ES-I3 (cell line): ENCODE data around the gene P3H1.
"Not testable (repeated sequence)": the region's sequence is repeated elsewhere in the genome, so short reads cannot be mapped to it uniquely, and the experiment has no call there.

Experiments used
- H3K36me3 ChIP-seq: 2 replicates; pipeline ENCODE4 v1.6.1; 2013; ENCODE audit warnings: mild to moderate bottlenecking, low read length, control low read depth, moderate library complexity; ENCODE audit not compliant: insufficient read depth
- H3K4me1 ChIP-seq: 2 replicates; pipeline ENCODE4 v1.6.1; 2013; ENCODE audit warnings: mild to moderate bottlenecking, control low read depth, low read length; ENCODE audit not compliant: insufficient read depth
- H3K9ac ChIP-seq: 2 replicates; pipeline ENCODE4 v1.6.1; 2013; ENCODE audit warnings: low read depth, mild to moderate bottlenecking, low read length, moderate library complexity
- H3K9me3 ChIP-seq: 2 replicates; pipeline ENCODE4 v1.6.1; 2013; ENCODE audit warnings: mild to moderate bottlenecking, low read length, moderate library complexity; ENCODE audit not compliant: control insufficient read depth, insufficient read depth

Gene P3H1, protein sequence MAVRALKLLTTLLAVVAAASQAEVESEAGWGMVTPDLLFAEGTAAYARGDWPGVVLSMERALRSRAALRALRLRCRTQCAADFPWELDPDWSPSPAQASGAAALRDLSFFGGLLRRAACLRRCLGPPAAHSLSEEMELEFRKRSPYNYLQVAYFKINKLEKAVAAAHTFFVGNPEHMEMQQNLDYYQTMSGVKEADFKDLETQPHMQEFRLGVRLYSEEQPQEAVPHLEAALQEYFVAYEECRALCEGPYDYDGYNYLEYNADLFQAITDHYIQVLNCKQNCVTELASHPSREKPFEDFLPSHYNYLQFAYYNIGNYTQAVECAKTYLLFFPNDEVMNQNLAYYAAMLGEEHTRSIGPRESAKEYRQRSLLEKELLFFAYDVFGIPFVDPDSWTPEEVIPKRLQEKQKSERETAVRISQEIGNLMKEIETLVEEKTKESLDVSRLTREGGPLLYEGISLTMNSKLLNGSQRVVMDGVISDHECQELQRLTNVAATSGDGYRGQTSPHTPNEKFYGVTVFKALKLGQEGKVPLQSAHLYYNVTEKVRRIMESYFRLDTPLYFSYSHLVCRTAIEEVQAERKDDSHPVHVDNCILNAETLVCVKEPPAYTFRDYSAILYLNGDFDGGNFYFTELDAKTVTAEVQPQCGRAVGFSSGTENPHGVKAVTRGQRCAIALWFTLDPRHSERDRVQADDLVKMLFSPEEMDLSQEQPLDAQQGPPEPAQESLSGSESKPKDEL

DNA sequence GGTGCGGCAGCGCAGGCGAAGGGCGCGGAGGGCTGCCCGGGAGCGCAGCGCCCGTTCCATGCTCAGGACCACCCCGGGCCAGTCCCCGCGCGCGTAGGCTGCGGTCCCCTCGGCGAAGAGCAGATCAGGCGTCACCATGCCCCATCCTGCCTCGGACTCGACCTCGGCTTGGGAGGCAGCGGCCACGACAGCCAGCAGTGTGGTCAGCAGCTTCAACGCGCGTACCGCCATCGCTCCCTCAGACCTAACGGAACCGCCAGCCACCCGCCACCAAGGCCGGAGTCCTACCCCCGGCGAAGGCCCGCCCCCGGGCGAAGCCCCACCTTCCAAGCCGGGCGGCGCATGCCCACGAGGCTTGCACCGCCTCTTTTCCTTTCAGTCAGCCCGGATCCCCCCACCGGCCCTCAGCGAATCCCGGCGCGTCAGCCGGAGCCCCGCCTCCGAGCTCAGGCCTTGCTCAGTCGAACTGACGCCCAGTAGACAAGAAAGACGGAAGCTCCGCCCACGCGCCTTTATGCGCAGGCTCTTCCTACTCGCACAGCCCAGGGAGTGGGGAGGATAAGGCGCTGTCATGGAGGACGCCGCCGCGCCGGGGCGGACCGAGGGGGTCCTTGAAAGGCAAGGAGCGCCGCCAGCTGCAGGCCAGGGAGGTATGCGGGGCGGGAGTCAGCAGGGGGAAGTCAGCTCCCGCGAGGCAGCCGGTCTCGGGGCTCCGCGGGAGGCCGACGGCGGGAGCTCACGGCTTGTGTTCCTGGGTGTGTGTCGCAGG lies at the start of gene P3H1, which contains the start of gene C1orf50:
Gene P3H1, minus strand, starts transcription at position 288 of the 769 bp plus-strand sequence. Its CDS starts 57 bp downstream, at position 231.
Gene C1orf50, plus strand, starts transcription at position 509 of the 769 bp plus-strand sequence. Its CDS starts 63 bp downstream, at position 572.
- Histone ChIP-seq H3K4me1 (peaks cover 10% of the 10 kb centered on the region), H3K36me3 (no peaks in the 10 kb centered on the region), H3K9ac (peak within 1 kb of the TSS; percentile 95)

DNA sequence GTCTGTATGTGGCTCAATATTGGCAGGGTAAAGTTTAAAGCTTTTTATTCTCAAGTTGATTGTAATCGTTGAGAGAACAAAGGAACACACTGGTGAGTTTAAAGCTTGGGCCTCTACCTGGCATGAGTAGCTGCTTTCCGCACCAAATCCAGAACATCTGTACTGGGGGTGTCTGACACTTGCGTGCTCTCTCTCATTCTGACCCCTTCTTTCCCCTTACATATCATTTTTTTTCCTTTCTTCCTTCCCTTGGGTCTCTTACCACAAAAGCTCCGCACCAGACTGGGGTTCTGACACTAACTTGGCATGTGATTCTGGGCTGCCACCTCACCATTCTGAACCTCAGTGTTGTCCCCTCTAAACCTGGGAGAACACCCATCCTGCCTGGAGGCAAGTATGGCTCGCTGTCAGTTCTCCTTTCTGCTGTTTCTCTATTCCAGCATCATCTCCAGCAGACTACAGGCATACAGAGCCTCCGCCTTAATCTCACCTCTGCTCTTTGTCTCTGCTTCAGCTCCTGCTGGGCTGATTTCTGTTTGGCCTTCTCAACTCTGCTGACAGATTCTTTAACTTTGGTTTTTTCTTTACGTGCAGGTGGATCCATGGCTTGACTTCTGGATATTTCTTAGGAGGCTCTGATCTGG lies 49.2 kb upstream of the P3H1 start:
- H3K4me1 ChIP-seq, result peaks cover 16% of the 10 kb centered on the region
- peak overlapping the region; percentile 65 for H3K9ac ChIP-seq
- no peaks in the 10 kb centered on the region for H3K9me3 ChIP-seq
- 0 out of 2 replicates have a peak, but pooled peaks cover 5% of the 10 kb centered on the region for H3K36me3 ChIP-seq

More for the DNA sequence above, at the start of gene P3H1, which contains the start of gene C1orf50:
- H3K9me3 ChIP-seq, result no peaks in the 10 kb centered on the region

DNA sequence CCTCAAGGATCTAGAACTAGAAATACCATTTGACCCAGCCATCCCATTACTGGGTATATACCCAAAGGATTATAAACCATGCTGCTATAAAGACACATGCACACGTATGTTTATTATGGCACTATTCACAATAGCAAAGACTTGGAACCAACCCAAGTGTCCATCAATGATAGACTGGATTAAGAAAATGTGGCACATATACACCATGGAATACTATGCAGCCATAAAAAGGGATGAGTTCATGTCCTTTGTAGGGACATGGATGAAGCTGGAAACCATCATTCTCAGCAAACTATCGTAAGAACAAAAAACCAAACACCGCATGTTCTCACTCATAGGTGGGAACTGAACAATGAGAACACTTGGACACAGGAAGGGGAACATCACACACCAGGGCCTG lies 48.0 kb upstream of the P3H1 start:
- not testable (repeated sequence) for H3K4me1 ChIP-seq, H3K9ac ChIP-seq, H3K36me3 ChIP-seq, H3K9me3 ChIP-seq

DNA sequence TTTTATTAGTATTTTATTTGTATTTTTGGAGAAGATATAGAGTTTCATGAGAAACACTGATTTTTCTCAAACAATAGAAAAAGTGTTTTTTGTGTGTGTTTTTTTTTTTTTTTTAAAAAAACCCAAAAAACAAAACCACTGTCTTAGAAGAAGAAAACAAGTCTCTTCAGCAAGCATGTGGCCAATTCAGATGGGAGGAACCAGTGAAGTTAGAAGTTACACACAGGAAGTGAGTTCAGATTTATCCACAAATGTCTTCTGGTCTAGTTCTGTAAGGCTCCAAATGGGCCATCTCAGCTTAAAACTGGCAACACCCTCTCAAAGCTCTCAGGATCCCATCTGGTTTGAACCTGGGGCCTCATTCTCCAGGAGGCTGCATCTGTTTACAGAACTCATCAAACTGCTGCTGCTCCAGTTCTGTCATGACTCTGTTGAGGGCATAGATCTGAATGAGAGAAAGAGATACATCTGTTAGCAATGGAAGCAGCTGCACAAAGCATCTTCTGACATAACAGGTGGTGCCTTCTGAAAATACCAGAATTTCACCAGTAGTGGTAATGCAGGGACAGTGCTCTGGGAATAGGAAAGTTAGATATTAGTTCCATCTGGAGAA lies 40.3 kb upstream of the P3H1 start:
- no peaks in the 10 kb centered on the region; the same call in 1 of the 2 replicates for H3K9me3 ChIP-seq
- H3K4me1 ChIP-seq, result no peaks in the 10 kb centered on the region; the same call in 1 of the 2 replicates
- no peaks in the 10 kb centered on the region for H3K36me3 ChIP-seq
- no peak overlapping the region for H3K9ac ChIP-seq

DNA sequence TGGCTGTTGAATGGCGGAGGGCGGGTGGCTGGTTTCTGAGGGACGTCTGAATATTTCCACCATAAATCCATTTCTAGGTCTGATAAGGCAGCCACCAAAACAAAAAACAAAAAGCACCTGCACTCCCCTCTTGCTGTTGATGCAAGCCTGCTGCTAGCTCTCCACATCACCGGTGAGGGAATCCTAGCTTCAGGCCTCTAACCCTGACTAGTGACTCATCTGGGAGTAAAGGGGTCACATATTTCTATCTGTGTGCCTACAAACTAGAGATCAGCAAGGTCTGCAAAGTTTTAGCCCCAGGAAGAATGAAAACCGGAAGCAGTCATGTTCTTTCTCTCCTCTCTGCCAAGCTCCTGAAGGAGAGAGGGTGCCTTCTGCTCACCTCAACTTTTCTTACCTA lies 39.8 kb upstream of the P3H1 start:
- Histone ChIP-seq H3K9me3 (no peaks in the 10 kb centered on the region; the same call in 1 of the 2 replicates), H3K4me1 (no peaks in the 10 kb centered on the region; the same call in 1 of the 2 replicates), H3K36me3 (no peaks in the 10 kb centered on the region), H3K9ac (no peak overlapping the region)

DNA sequence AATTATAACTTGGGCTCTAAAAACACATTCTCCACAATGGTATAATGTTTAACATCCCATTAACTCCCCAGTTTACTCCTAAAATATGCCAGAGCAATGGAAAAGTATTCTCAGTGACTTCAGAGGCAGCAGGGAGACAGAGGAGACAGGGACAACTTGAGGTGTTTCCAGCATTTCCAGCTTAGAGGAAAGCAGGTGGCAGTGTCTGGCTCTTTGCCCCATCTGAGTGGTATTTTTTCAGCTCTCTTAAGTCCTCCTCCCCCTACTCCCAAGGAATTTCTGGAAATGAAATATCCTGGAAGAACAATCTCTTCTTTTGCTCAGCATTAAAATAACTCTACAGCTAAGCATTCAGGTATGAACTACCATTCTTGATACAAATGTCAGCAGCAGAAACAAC lies 39.3 kb upstream of the P3H1 start:
- Histone ChIP-seq H3K9ac (no peak overlapping the region), H3K4me1 (no peaks in the 10 kb centered on the region; the same call in 1 of the 2 replicates)

DNA sequence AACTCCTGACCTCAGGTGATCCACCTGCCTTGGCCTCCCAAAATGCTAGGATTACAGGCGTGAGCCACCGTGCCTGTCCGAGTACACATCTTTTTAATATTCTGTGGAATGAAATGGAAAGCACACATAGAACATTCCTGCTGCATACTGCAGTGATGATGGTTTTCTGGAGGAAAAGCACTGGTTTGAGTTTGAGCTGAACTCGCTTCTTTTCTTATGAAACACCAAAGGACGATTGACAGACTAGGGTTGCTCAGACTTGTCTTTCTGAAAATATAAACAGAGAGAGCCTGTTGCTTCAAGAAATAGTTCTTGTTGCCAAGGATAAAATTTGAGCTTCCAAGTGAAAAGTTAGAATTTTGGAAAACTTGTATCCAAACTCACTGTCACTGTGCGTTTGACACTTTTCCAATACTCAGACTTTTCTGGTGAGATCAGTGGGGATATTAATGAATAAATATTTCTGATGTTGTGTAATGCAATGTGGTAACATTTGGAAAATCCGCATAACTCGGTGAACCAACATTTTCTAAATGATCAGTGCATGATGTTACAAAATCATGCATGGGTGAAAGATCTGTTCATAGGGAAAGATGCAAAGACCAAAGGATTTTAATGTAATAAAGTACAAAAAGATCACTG lies 35.1 kb upstream of the P3H1 start:
- Histone ChIP-seq H3K4me1 (no peaks in the 10 kb centered on the region; the same call in 1 of the 2 replicates), H3K36me3 (no peaks in the 10 kb centered on the region), H3K9ac (no peak overlapping the region), H3K9me3 (no peaks in the 10 kb centered on the region; the same call in 1 of the 2 replicates)

More for the DNA sequence above, 39.3 kb upstream of the P3H1 start:
- Histone ChIP-seq H3K36me3 (no peaks in the 10 kb centered on the region), H3K9me3 (no peaks in the 10 kb centered on the region; the same call in 1 of the 2 replicates)

DNA sequence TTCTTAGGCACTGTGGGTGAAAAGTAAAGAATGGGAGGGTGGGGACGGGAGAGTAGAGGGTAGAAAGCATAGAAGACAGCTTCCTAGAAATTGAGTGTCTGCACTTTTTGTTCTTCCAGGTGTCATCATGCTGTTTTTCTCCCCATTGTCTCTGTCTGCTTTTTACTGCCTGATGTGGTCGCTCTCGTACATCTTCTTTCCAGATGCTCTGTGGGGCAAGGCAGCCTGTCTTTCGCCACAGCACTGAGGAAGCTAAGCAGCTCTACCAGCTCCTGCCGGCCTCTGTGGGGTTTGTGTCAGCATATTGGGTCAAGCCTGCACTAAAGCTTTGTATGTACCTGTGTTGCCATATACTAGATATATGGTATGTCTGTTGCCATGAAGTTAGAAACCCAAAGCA lies 31.2 kb upstream of the P3H1 start:
- H3K36me3 ChIP-seq, result no peaks in the 10 kb centered on the region
- no peaks in the 10 kb centered on the region for H3K4me1 ChIP-seq
- H3K9ac ChIP-seq, result no peak overlapping the region
- no peaks in the 10 kb centered on the region for H3K9me3 ChIP-seq

DNA sequence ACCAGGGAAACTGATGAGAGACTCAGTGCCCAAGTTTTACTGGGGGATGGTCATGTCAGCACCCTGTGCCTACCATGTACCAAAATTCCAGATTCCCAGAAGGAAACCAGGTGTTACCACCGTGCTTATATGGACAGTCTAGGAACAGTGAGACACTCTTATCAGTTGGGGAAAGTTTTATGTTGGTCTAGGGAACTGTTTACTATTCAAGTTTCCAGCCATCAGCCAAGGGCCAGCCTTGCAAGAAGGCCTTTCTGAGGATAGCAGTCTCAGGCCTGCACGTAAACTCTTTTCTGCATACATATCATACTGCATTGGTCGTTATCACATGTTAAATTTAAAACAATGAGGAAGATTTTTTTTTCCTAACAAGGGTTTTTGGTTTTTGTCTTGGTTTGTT lies 30.6 kb upstream of the P3H1 start:
- Histone ChIP-seq H3K9me3 (no peaks in the 10 kb centered on the region), H3K4me1 (no peaks in the 10 kb centered on the region), H3K9ac (no peak overlapping the region), H3K36me3 (no peaks in the 10 kb centered on the region)

DNA sequence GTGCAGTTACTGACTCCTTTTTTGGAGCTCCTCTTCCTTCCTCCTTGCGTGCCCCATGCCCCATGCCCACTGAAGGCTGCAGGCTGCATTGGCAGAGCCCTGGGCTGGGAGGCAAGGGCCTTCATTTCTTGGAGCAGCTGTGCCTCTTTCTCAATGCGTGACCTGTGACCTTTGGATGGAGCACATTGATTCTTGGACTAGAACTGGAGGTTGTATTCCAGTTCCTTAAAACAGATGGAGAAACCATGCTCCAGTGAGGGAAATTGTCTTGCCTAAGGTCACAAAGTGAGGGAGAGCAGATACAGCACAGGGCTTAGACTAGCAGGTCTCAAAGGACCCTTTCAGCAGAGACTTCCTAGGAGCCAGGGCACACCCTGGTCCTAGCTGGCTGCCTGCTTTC lies 27.0 kb upstream of the P3H1 start:
- no peak overlapping the region for H3K9ac ChIP-seq
- H3K4me1 ChIP-seq, result no peaks in the 10 kb centered on the region
- no peaks in the 10 kb centered on the region for H3K9me3 ChIP-seq
- no peaks in the 10 kb centered on the region for H3K36me3 ChIP-seq

DNA sequence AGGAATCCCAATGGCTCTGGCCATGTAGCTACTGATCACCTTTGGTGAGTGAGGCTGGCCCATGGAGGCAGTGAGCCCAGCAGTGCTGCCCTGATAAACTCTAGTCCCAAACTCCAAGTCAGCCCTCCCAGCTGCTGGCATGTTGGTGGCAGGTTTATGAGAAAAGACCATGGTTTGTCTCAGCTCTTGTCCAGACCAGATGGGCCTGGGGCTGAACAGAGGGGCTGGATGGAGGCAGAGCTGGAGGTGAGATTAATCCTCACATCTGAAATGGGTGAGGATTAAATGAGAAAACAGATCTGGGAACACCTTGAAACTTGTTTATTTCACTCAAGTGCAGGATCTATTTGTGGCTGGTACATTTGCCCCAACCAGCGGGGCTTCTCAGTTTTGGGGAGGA lies 21.2 kb upstream of the P3H1 start:
- 0 out of 2 replicates have a peak, but pooled peaks cover 5% of the 10 kb centered on the region for H3K36me3 ChIP-seq
- H3K4me1 ChIP-seq, result no peaks in the 10 kb centered on the region
- no peaks in the 10 kb centered on the region for H3K9me3 ChIP-seq
- no peak overlapping the region for H3K9ac ChIP-seq

DNA sequence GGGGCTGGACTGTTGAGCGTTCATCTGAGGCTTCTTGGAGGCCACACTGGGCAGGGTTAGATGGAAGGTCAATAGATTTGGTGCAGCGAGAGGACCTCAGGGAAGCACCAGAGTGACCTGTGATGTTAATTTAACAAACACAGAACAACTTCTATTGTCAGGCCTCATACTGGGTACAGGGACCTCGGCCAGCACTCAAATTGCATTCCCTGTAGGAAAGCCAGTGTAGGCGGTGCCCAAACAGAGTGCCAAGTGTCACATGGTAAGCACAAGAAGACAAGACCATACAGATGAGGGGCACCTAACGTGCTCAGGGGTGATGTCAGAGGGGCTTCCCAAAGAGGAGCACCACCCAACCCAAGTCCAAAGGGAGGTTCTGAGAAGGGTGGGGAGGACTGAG lies 19.3 kb upstream of the P3H1 start:
- H3K9me3 ChIP-seq, result no peaks in the 10 kb centered on the region
- 0 out of 2 replicates have a peak, but pooled peaks cover 5% of the 10 kb centered on the region for H3K36me3 ChIP-seq
- no peak overlapping the region for H3K9ac ChIP-seq
- H3K4me1 ChIP-seq, result no peaks in the 10 kb centered on the region
